Hepatic stellate cell (primary cell): Measurements from ENCODE around the gene VPS13A.
"Not testable (repeated sequence)": the region's sequence is repeated elsewhere in the genome, so short reads cannot be mapped to it uniquely, and the experiment has no call there.

ENCODE experiments used
- DNase-seq: peaks from one replicate; pipeline ENCODE4 v3.0.0; 2011; ENCODE audit warnings: low spot score

Gene VPS13A

GRCh38 chr9:77305622-77306400, 128.5 kb downstream of the VPS13A start:
- DNase-seq: no peak

GRCh38 chr9:77307166-77307565, 129.8 kb downstream of the VPS13A start:
- no peak for DNase-seq

- DNase-seq: no peak
These were observed 138.7 kb downstream of the VPS13A start for GRCh38 chr9:77316058-77316457.

GRCh38 chr9:77325058-77325457, 147.7 kb downstream of the VPS13A start:
- DNase-seq: no peak

- no peak for DNase-seq
These were observed 150.8 kb downstream of the VPS13A start for GRCh38 chr9:77328102-77328501.

GRCh38 chr9:77370064-77370463, 192.7 kb downstream of the VPS13A start:
- no peak for DNase-seq

- peak; percentile 31 for DNase-seq
These were observed 196.9 kb downstream of the VPS13A start for GRCh38 chr9:77374266-77374665.

- DNase-seq: no peak
These were observed 198.7 kb downstream of the VPS13A start for GRCh38 chr9:77375956-77376532.

- peak; percentile 24 for DNase-seq
These were observed 207.1 kb downstream of the VPS13A start for GRCh38 chr9:77384406-77384805.

GRCh38 chr9:77386187-77386586, 208.9 kb downstream of the VPS13A start:
- no peak for DNase-seq

GRCh38 chr9:77391834-77392233, 214.5 kb downstream of the VPS13A start:
- no peak for DNase-seq

GRCh38 chr9:77392328-77392727, 215.0 kb downstream of the VPS13A start:
- no peak for DNase-seq

- not testable (repeated sequence) for DNase-seq
These were observed 221.2 kb downstream of the VPS13A start for GRCh38 chr9:77398581-77398980.

- no peak for DNase-seq
These were observed 222.6 kb downstream of the VPS13A start for GRCh38 chr9:77399964-77400363.

GRCh38 chr9:77402286-77402685, 225.0 kb downstream of the VPS13A start:
- DNase-seq: peak; percentile 31

- DNase-seq: no peak
These were observed 225.9 kb downstream of the VPS13A start for GRCh38 chr9:77403239-77403638.

- not testable (repeated sequence) for DNase-seq
These were observed 231.2 kb downstream of the VPS13A start for GRCh38 chr9:77408521-77408920.

GRCh38 chr9:77417566-77417965, 240.2 kb downstream of the VPS13A start:
- peak; percentile 53 for DNase-seq

GRCh38 chr9:77418226-77418625, 240.9 kb downstream of the VPS13A start:
- no peak for DNase-seq

- DNase-seq: no peak
These were observed 243.3 kb downstream of the VPS13A start for GRCh38 chr9:77420641-77421040.

GRCh38 chr9:77421506-77422265, 244.4 kb downstream of the VPS13A start:
- DNase-seq: no peak

- DNase-seq: no peak
These were observed 245.6 kb downstream of the VPS13A start for GRCh38 chr9:77422969-77423368.

GRCh38 chr9:77423841-77424240, 246.5 kb downstream of the VPS13A start:
- DNase-seq: no peak
